GM23248 (cell line): Measurements from ENCODE around the gene HNRNPM. TPM values are rescaled to one million over a fixed set of nuclear protein-coding genes. Genes with fewer than 3 reads are reported as not detected.

Experiments
- DNase-seq: peaks from one replicate; pipeline ENCODE4 v3.0.0-alpha.2; 2015
- H2AFZ ChIP-seq: fragments of 200-600 bp; sonication (generic); 2 replicates; pipeline ENCODE4 v1.6.1; 2016; ENCODE audit warnings: antibody characterized with exemption
- H3F3A ChIP-seq: fragments of 200-600 bp; sonication (generic); 2 replicates; pipeline ENCODE4 v1.6.1; 2016; ENCODE audit warnings: mild to moderate bottlenecking, antibody characterized with exemption, mixed run types; ENCODE audit not compliant: insufficient read depth
- H3K27ac ChIP-seq: fragments of 200-600 bp; sonication (generic); 2 replicates; pipeline ENCODE4 v1.5.1; 2016; ENCODE audit warnings: mild to moderate bottlenecking
- H3K27me3 ChIP-seq: fragments of 200-600 bp; sonication (generic); replicated peaks from 2 replicates; pipeline ENCODE4 v1.6.1; 2016; ENCODE audit warnings: mild to moderate bottlenecking; ENCODE audit not compliant: insufficient read depth
- H3K36me3 ChIP-seq: fragments of 200-600 bp; sonication (generic); 2 replicates; pipeline ENCODE4 v1.6.1; 2016; ENCODE audit warnings: low read depth, mild to moderate bottlenecking
- H3K4me1 ChIP-seq: fragments of 200-600 bp; sonication (generic); 2 replicates; pipeline ENCODE4 v1.6.1; 2016; ENCODE audit warnings: mild to moderate bottlenecking; ENCODE audit not compliant: insufficient read depth
- H3K4me2 ChIP-seq: fragments of 200-600 bp; sonication (generic); one replicate; pipeline ENCODE4 v1.6.1; 2016; ENCODE audit warnings: mild to moderate bottlenecking; ENCODE audit not compliant: unreplicated experiment
- H3K4me3 ChIP-seq: fragments of 200-600 bp; sonication (generic); 2 replicates; pipeline ENCODE4 v1.5.1; 2016; ENCODE audit warnings: mild to moderate bottlenecking
- H3K79me2 ChIP-seq: fragments of 200-600 bp; sonication (generic); 2 replicates; pipeline ENCODE4 v1.6.1; 2016; ENCODE audit warnings: mild to moderate bottlenecking; ENCODE audit not compliant: insufficient read depth
- H3K9ac ChIP-seq: fragments of 200-600 bp; sonication (generic); 2 replicates; pipeline ENCODE4 v1.6.1; 2016; ENCODE audit warnings: mild to moderate bottlenecking
- H3K9me2 ChIP-seq: fragments of 200-600 bp; sonication (generic); 2 replicates; pipeline ENCODE4 v1.6.1; 2016; ENCODE audit warnings: mixed run types, mild to moderate bottlenecking, moderate library complexity; ENCODE audit not compliant: insufficient read depth
- H3K9me3 ChIP-seq: fragments of 200-600 bp; sonication (generic); one replicate; pipeline ENCODE4 v1.6.1; 2017; ENCODE audit warnings: low read depth
- H4K20me1 ChIP-seq: fragments of 200-600 bp; sonication (generic); 2 replicates; pipeline ENCODE4 v1.6.0; 2016; ENCODE audit not compliant: insufficient read depth
- EZH2 ChIP-seq: fragments of 200-600 bp; sonication (generic); IDR thresholded peaks from 2 replicates; pipeline ENCODE4 v1.6.1; 2018; ENCODE audit warnings: antibody characterized with exemption, mild to moderate bottlenecking; ENCODE audit not compliant: insufficient read depth, poor library complexity, severe bottlenecking
- EZH2phosphoT487 ChIP-seq: fragments of 200-600 bp; sonication (generic); IDR thresholded peaks from 2 replicates; pipeline ENCODE4 v1.6.1; 2018; ENCODE audit warnings: antibody characterized with exemption, moderate library complexity, mild to moderate bottlenecking, low read depth; ENCODE audit not compliant: insufficient read depth
- WGBS, 2 experiments: methylation state at CpG; one replicate each; pipeline ENCODE4 v1.1.6; 2015 to 2017; ENCODE audit warnings: low lambda C conversion rate in 2 of 2, low coverage in 1 of 2; ENCODE audit errors: missing lambda C conversion rate in 2 of 2; 5-methylcytosine and 5-hydroxymethylcytosine counted together
- in situ Hi-C: fragments of 300-500 bp; cut with MboI; formaldehyde crosslinking; loops from 2 replicates; pipeline ENCODE4 v1.15.0; 2020
- polyA plus RNA-seq: library from polyadenylated mRNA; unstranded; fragments of >200 nt; fragmentation: Nextera tagmentation; extraction: Ambion mirVana; gene quantifications from 2 replicates; pipeline ENCODE4 v1.2.1, GENCODE V29; 2016
- total RNA-seq: library from RNA; depleted of rRNA; stranded (reverse); fragments of >200 nt; shearing (Covaris generic); gene quantifications from 2 replicates; pipeline ENCODE4 v1.2.3, GENCODE V29; 2014

The HNRNPM gene
- total and polyA plus RNA-seq, 2 experiments from 2014 or later: 71.0 to 116 TPM

DNA sequence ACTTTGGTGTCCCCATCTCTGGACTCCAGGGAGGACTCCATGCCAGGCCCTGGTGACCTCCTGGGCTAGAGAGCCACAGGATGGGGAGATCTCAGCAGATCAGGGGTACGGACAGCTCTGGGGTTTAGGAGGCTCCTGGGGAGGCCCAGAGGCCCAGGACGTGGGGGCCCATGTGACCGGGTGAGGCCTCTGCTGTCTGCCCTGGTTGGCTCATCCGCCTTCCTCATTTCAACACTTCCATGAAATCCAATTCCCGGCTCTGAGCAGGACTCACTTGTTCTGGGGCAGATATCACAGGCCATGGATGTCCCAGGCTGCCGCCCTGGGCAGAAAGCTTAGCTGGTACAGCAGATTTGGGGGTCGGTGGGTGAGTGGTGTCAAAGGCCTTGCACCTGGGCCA lies 58.7 kb downstream of the HNRNPM start:
- 81 to 86% methylated on average over 7 of the region's 7 CpGs for WGBS, 2 experiments
- Histone ChIP-seq H3K4me1 (no peaks in the 10 kb centered on the region), H3K36me3 (no peaks in the 10 kb centered on the region), H2AFZ (no peak overlapping the region), H3K9ac (no peak overlapping the region), H3K9me2 (no peaks in the 10 kb centered on the region), H3K4me2 (no peak overlapping the region), H3K27me3 (no peaks in the 10 kb centered on the region), H3K27ac (no peak overlapping the region), H3K9me3 (no peaks in the 10 kb centered on the region), H3F3A (no peaks in the 10 kb centered on the region), H3K79me2 (no peaks in the 10 kb centered on the region), H4K20me1 (no peaks in the 10 kb centered on the region), H3K4me3 (no peak overlapping the region)
- no peak for DNase-seq
- TF ChIP-seq EZH2phosphoT487: no peak
- TF ChIP-seq EZH2: no peak
- in situ Hi-C loops: no loop called here

DNA sequence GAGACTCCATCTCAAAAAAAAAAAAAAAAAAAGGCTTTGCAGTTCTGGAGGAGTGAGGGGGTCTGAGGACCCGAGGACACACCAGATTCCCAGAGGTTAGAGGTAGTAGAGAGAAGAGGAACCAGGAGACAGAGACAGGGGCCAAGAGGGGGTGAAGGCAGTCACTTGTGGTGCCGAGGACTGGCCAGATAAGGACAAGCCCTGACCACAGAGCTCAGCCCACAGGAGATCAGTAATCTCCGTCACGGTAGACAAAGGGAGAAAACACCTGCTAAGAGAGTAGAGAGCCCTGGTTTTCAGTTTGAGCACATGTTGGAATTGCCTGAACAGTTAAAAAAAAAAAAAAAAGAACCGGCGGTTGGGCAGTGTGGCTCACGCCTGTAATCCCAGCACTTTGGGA lies 59.4 kb downstream of the HNRNPM start:
- H3K36me3 ChIP-seq: no peaks in the 10 kb centered on the region
- in situ Hi-C loops: no loop called here
- H3K27ac ChIP-seq: no peak overlapping the region
- H3K4me1 ChIP-seq: no peaks in the 10 kb centered on the region
- no peak overlapping the region for H3K9ac ChIP-seq
- WGBS, 2 experiments: 87 to 91% methylated on average over 7 of the region's 7 CpGs
- H3K9me2 ChIP-seq: no peaks in the 10 kb centered on the region
- no peak for DNase-seq
- H3K79me2 ChIP-seq: no peaks in the 10 kb centered on the region
- H4K20me1 ChIP-seq: no peaks in the 10 kb centered on the region
- no peaks in the 10 kb centered on the region for H3K9me3 ChIP-seq
- TF ChIP-seq EZH2 (no peak), EZH2phosphoT487 (no peak)
- H2AFZ ChIP-seq: no peak overlapping the region
- no peaks in the 10 kb centered on the region for H3K27me3 ChIP-seq
- H3F3A ChIP-seq: no peaks in the 10 kb centered on the region
- H3K4me2 ChIP-seq: no peak overlapping the region
- no peak overlapping the region for H3K4me3 ChIP-seq

DNA sequence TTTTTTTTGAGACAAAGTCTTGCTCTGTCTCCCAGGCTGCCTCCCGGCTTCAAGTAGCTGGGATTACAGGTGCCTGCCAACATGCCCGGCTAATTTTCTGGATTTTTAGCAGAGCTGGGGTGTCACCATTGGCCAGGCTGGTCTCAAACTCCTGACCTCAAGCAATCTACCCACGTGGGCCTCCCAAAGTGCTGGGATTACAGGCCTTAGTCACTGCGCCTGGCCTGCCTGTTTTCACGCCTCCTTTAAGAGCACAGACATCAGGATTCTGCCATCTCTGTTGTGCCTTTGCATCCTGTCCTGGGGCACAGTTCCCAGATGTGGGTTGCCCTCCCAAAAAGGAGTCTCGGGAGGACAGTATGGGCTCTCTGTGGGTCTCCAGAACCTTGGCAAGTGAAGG lies 60.1 kb downstream of the HNRNPM start:
- Histone ChIP-seq H3F3A (no peaks in the 10 kb centered on the region), H3K27ac (no peak overlapping the region), H3K79me2 (no peaks in the 10 kb centered on the region), H3K9me3 (no peaks in the 10 kb centered on the region), H3K9ac (no peak overlapping the region), H3K36me3 (no peaks in the 10 kb centered on the region), H3K27me3 (no peaks in the 10 kb centered on the region), H2AFZ (no peak overlapping the region), H4K20me1 (no peaks in the 10 kb centered on the region), H3K4me1 (no peaks in the 10 kb centered on the region), H3K9me2 (no peaks in the 10 kb centered on the region), H3K4me2 (no peak overlapping the region), H3K4me3 (no peak overlapping the region)
- TF ChIP-seq EZH2 (no peak), EZH2phosphoT487 (no peak)
- peak; percentile 16 for DNase-seq
- in situ Hi-C loops: no loop called here
- 43 to 49% methylated on average over 6 of the region's 6 CpGs for WGBS, 2 experiments

DNA sequence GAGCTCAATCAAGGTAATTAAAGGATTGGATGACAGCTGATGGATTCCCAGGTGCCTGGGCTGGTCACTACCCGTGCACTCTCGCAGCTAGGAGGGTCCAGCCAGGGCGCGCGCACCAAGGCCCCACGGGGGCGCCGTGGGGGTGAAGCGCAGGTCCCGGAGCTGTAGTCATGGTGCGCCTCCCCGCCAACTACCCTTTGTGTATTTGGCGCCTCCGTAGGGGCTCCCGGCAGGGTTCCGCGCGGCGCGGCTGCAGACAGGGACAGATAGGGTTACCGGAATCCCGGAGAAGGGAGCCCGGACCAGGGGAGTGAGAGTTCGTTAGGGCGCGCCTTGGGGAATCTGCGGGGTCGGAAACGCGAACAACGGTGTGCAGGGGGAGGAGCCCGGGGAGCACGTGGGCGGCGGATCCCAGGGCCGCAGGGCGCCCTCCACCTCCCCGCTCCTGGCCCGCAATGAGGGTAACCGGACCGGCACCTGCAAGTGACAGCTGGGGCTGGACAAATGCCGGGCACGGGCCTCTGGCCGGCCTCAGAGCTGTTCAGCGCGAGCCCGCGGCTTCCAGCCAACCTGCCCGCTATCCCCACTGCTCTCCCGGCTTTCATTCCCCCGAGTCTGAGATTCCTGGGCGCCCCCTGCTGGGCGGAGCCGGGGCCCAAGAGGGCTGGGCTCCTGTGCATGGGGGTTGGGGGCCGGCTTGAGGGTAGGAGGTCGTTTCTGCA lies 61.1 kb downstream of the HNRNPM start:
- Histone ChIP-seq H3K36me3 (no peaks in the 10 kb centered on the region), H3K9me3 (no peaks in the 10 kb centered on the region), H3K4me3 (peak overlapping the region; percentile 77), H3K27me3 (no peaks in the 10 kb centered on the region), H2AFZ (peak overlapping the region; percentile 84), H3K9ac (peak overlapping the region; percentile 48), H3K4me2 (peak overlapping the region; percentile 90), H3K79me2 (no peaks in the 10 kb centered on the region), H3K9me2 (no peaks in the 10 kb centered on the region), H3F3A (no peaks in the 10 kb centered on the region), H3K27ac (no peak overlapping the region), H4K20me1 (no peaks in the 10 kb centered on the region), H3K4me1 (no peaks in the 10 kb centered on the region)
- in situ Hi-C loops: no loop called here
- DNase-seq: peak; percentile 80
- 2 to 3% methylated on average over 56 of the region's 56 CpGs for WGBS, 2 experiments
- TF ChIP-seq EZH2phosphoT487: no peak
- no peak for TF ChIP-seq EZH2
